Mesenchymal stem cell (in vitro differentiated cells and primary cell): ENCODE measurements around the gene PSORS1C2.

Experiments used
- DNase-seq: peaks from one replicate; pipeline ENCODE4 v3.0.0-alpha.2; 2013
- H2AFZ ChIP-seq: one replicate; pipeline ENCODE4 v1.6.1; 2013; ENCODE audit warnings: low read depth, mild to moderate bottlenecking, control low read depth, inconsistent platforms, low read length, moderate library complexity
- H2AK5ac ChIP-seq: 2 replicates; pipeline ENCODE4 v1.6.1; 2013; ENCODE audit warnings: low read length, moderate library complexity, mild to moderate bottlenecking, inconsistent platforms; ENCODE audit not compliant: severe bottlenecking
- H2BK120ac ChIP-seq: one replicate; pipeline ENCODE4 v1.6.1; 2013; ENCODE audit warnings: low read depth, mild to moderate bottlenecking, inconsistent platforms, low read length, moderate library complexity
- H2BK12ac ChIP-seq, 2 experiments: one replicate each; pipeline ENCODE4 v1.6.1; 2013; ENCODE audit warnings: inconsistent platforms in 2 of 2, low read length in 2 of 2, mild to moderate bottlenecking in 2 of 2, moderate library complexity in 2 of 2, control low read depth in 1 of 2
- H2BK15ac ChIP-seq: one replicate; pipeline ENCODE4 v1.6.1; 2013; ENCODE audit warnings: mild to moderate bottlenecking, low read depth, inconsistent platforms; ENCODE audit not compliant: poor library complexity, severe bottlenecking
- H2BK5ac ChIP-seq: 2 replicates; pipeline ENCODE4 v1.6.1; 2013; ENCODE audit warnings: low read depth, mild to moderate bottlenecking, low read length, control low read depth, inconsistent platforms; ENCODE audit not compliant: poor library complexity, severe bottlenecking
- H3K14ac ChIP-seq, 2 experiments: one replicate each; pipeline ENCODE4 v1.6.1; 2013; ENCODE audit warnings: inconsistent platforms in 2 of 2, low read length in 2 of 2, control low read depth in 1 of 2, mild to moderate bottlenecking in 1 of 2, moderate library complexity in 1 of 2
- H3K18ac ChIP-seq, 2 experiments: one replicate each; pipeline ENCODE4 v1.6.1; 2013; ENCODE audit warnings: inconsistent platforms in 2 of 2, low read length in 2 of 2, control low read depth in 1 of 2, low read depth in 1 of 2, mild to moderate bottlenecking in 1 of 2
- H3K23ac ChIP-seq, 2 experiments: one replicate each; pipeline ENCODE4 v1.6.1; 2013; ENCODE audit warnings: inconsistent platforms in 2 of 2, low read length in 2 of 2, mild to moderate bottlenecking in 2 of 2, moderate library complexity in 2 of 2, control low read depth in 1 of 2
- H3K27ac ChIP-seq: 2 replicates; pipeline ENCODE4 v1.5.1; 2013; ENCODE audit warnings: mild to moderate bottlenecking, moderate library complexity, low read length, control low read depth, inconsistent platforms; ENCODE audit not compliant: poor library complexity, severe bottlenecking
- H3K27me3 ChIP-seq, 2 experiments: 2 replicates each; pipeline versions ENCODE4 v1.6.1 to v1.7.0; 2013; ENCODE audit warnings: low read length in 2 of 2, mild to moderate bottlenecking in 2 of 2, moderate library complexity in 2 of 2, control low read depth in 1 of 2, inconsistent platforms in 1 of 2; ENCODE audit not compliant: control insufficient read depth in 1 of 2, insufficient read depth in 1 of 2
- H3K36me3 ChIP-seq, 2 experiments: 2 replicates each; pipeline versions ENCODE4 v1.6.1 to v1.7.0; 2013; ENCODE audit warnings: low read length in 2 of 2, control low read depth in 1 of 2, inconsistent platforms in 1 of 2, low read depth in 1 of 2, mild to moderate bottlenecking in 1 of 2; ENCODE audit not compliant: insufficient read depth in 2 of 2, control insufficient read depth in 1 of 2
- H3K4ac ChIP-seq, 2 experiments: one replicate each; pipeline ENCODE4 v1.6.1; 2013; ENCODE audit warnings: inconsistent platforms in 2 of 2, low read length in 2 of 2, mild to moderate bottlenecking in 2 of 2, moderate library complexity in 2 of 2, control low read depth in 1 of 2, low read depth in 1 of 2
- H3K4me1 ChIP-seq: 2 replicates; pipeline ENCODE4 v1.6.1; 2013; ENCODE audit warnings: low read depth, low read length, control low read depth; ENCODE audit not compliant: control insufficient read depth, insufficient read depth
- H3K4me2 ChIP-seq: 2 replicates; pipeline ENCODE4 v1.6.1; 2013; ENCODE audit warnings: low read length, mild to moderate bottlenecking, inconsistent platforms; ENCODE audit not compliant: poor library complexity, severe bottlenecking
- H3K4me3 ChIP-seq, 2 experiments: 2 replicates each; pipeline versions ENCODE4 v1.5.1 to v1.7.0; 2013; ENCODE audit warnings: low read length in 2 of 2, mild to moderate bottlenecking in 2 of 2, control low read depth in 1 of 2, low read depth in 1 of 2; ENCODE audit not compliant: insufficient read depth in 1 of 2
- H3K79me1 ChIP-seq: replicated peaks from 2 replicates; pipeline ENCODE4 v1.6.1; 2013; ENCODE audit warnings: mild to moderate bottlenecking, control low read depth, low read length, inconsistent platforms; ENCODE audit not compliant: poor library complexity, severe bottlenecking
- H3K9ac ChIP-seq: 2 replicates; pipeline ENCODE4 v1.7.0; 2013; ENCODE audit warnings: mild to moderate bottlenecking, low read length, moderate library complexity
- H3K9me3 ChIP-seq: 2 replicates; pipeline ENCODE4 v1.7.0; 2013; ENCODE audit warnings: mild to moderate bottlenecking, low read length; ENCODE audit not compliant: control insufficient read depth
- H4K8ac ChIP-seq: one replicate; pipeline ENCODE4 v1.6.1; 2013; ENCODE audit warnings: inconsistent platforms, mild to moderate bottlenecking, low read length, moderate library complexity
- H4K91ac ChIP-seq: one replicate; pipeline ENCODE4 v1.6.1; 2013; ENCODE audit warnings: mild to moderate bottlenecking, low read length, inconsistent platforms
- WGBS: methylation state at CpG from one replicate; pipeline ENCODE4 v1.1.7; 2013; ENCODE audit warnings: mixed read lengths; 5-methylcytosine and 5-hydroxymethylcytosine counted together

The PSORS1C2 gene

GRCh38 chr6:31162463-31163165, 23.7 kb upstream of the PSORS1C2 start:
- H4K8ac ChIP-seq, result no peak overlapping the region
- WGBS, result 95% methylated on average over 11 of the region's 13 CpGs

GRCh38 chr6:31161216-31162126, 22.6 kb upstream of the PSORS1C2 start:
- Histone ChIP-seq H2AFZ (no peak overlapping the region), H2BK15ac (no peak overlapping the region), H3K18ac (no peak overlapping the region), H3K36me3 (peaks cover 10 to 32% of the 10 kb centered on the region in 2 experiments), H3K23ac (no peak overlapping the region), H4K91ac (no peak overlapping the region), H3K4me3 (no peak overlapping the region), H3K4me2 (no peak overlapping the region), H3K4ac (no peak overlapping the region), H3K9ac (no peak overlapping the region), H2BK120ac (no peak overlapping the region), H2BK12ac (no peak overlapping the region), H3K4me1 (peaks cover 14% of the 10 kb centered on the region), H3K9me3 (no peaks in the 10 kb centered on the region), H2AK5ac (no peak overlapping the region), H3K14ac (no peak overlapping the region), H4K8ac (no peak overlapping the region), H3K79me1 (peaks cover 30% of the 10 kb centered on the region), H3K27me3 (no peaks in the 10 kb centered on the region), H2BK5ac (no peak overlapping the region), H3K27ac (no peak overlapping the region)
- DNase-seq, result no peak
- WGBS, result 97% methylated on average over 19 of the region's 19 CpGs

More at GRCh38 chr6:31162463-31163165, 23.7 kb upstream of the PSORS1C2 start:
- Histone ChIP-seq H2BK12ac (no peak overlapping the region), H4K91ac (no peak overlapping the region), H3K4me2 (no peak overlapping the region), H2AK5ac (no peak overlapping the region), H3K18ac (no peak overlapping the region), H3K14ac (no peak overlapping the region), H3K36me3 (peaks cover 10 to 32% of the 10 kb centered on the region in 2 experiments), H3K27ac (no peak overlapping the region), H2BK120ac (no peak overlapping the region), H2BK5ac (no peak overlapping the region), H3K23ac (no peak overlapping the region), H2BK15ac (no peak overlapping the region), H2AFZ (no peak overlapping the region), H3K9me3 (no peaks in the 10 kb centered on the region), H3K79me1 (peaks cover 20% of the 10 kb centered on the region), H3K9ac (no peak overlapping the region), H3K4me3 (no peak overlapping the region), H3K4ac (no peak overlapping the region), H3K27me3 (no peaks in the 10 kb centered on the region), H3K4me1 (peaks cover 7% of the 10 kb centered on the region)
- DNase-seq, result no peak

GRCh38 chr6:31158863-31159855, 20.3 kb upstream of the PSORS1C2 start:
- peaks cover 14% of the 10 kb centered on the region for H3K4me1 ChIP-seq
- no peaks in the 10 kb centered on the region for H3K9me3 ChIP-seq
- peak overlapping the region; percentile 21 for H2AFZ ChIP-seq
- no peak overlapping the region for H4K8ac ChIP-seq
- H4K91ac ChIP-seq, result no peak overlapping the region
- H3K27ac ChIP-seq, result peak overlapping the region; percentile 3
- peak overlapping the region; percentile 89 for H3K4me2 ChIP-seq
- peak; percentile 13 for DNase-seq
- H3K9ac ChIP-seq, result peak overlapping the region; percentile 65
- peak overlapping the region; percentile 74 to 90 for H3K4me3 ChIP-seq
- H2BK120ac ChIP-seq, result no peak overlapping the region
- H3K79me1 ChIP-seq, result peaks cover 33% of the 10 kb centered on the region
- no peaks in the 10 kb centered on the region for H3K27me3 ChIP-seq
- no peak overlapping the region for H3K23ac ChIP-seq
- H3K4ac ChIP-seq, result no peak overlapping the region
- H3K18ac ChIP-seq, result no peak overlapping the region
- no peak overlapping the region for H2BK12ac ChIP-seq
- no peak overlapping the region for H2BK5ac ChIP-seq
- H2BK15ac ChIP-seq, result no peak overlapping the region
- no peak overlapping the region for H2AK5ac ChIP-seq
- no peak overlapping the region for H3K14ac ChIP-seq
- H3K36me3 ChIP-seq, result peaks cover 26 to 27% of the 10 kb centered on the region in 2 experiments
- WGBS, result 14% methylated on average over 33 of the region's 35 CpGs
